ENCODE measurements around the gene AKR1B1.

DNA sequence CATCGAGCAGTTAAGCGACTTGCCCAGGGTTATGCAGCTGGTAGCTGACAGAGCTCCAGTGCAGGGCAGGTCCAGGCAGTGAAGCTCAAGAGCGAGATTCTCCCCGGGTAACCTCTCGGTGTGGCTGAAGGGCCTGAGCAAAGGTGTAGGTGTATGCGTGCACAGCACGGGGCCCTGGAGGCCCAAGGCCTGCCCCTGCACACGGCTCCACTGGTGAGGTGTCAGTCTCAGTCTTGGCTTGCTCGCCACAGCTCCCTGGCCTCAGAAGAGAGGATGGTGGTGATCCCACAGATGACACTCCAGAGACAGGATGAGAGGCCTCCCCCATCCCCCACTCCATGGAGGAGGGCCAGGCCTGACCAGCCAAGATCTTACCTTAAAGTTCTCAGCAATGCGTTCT, 12.0 kb downstream of the AKR1B1 start:
- TF ChIP-seq, protein P1, sequence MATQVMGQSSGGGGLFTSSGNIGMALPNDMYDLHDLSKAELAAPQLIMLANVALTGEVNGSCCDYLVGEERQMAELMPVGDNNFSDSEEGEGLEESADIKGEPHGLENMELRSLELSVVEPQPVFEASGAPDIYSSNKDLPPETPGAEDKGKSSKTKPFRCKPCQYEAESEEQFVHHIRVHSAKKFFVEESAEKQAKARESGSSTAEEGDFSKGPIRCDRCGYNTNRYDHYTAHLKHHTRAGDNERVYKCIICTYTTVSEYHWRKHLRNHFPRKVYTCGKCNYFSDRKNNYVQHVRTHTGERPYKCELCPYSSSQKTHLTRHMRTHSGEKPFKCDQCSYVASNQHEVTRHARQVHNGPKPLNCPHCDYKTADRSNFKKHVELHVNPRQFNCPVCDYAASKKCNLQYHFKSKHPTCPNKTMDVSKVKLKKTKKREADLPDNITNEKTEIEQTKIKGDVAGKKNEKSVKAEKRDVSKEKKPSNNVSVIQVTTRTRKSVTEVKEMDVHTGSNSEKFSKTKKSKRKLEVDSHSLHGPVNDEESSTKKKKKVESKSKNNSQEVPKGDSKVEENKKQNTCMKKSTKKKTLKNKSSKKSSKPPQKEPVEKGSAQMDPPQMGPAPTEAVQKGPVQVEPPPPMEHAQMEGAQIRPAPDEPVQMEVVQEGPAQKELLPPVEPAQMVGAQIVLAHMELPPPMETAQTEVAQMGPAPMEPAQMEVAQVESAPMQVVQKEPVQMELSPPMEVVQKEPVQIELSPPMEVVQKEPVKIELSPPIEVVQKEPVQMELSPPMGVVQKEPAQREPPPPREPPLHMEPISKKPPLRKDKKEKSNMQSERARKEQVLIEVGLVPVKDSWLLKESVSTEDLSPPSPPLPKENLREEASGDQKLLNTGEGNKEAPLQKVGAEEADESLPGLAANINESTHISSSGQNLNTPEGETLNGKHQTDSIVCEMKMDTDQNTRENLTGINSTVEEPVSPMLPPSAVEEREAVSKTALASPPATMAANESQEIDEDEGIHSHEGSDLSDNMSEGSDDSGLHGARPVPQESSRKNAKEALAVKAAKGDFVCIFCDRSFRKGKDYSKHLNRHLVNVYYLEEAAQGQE (IDR thresholded peaks at IDR 0.05) = no peak
- TF ChIP-seq EP300 (IDR thresholded peaks at IDR 0.05) = no peak
- no peak for TF ChIP-seq RAD21 (conservative IDR thresholded peaks at IDR 0.05 in 1 of 2, IDR thresholded peaks at IDR 0.05 in 1 of 2)

All from A549 (cell line).